Right ventricle myocardium superior (tissue), 1 donor: Measurements from ENCODE around the gene PLEKHH1. TPM values are rescaled to one million over a fixed set of nuclear protein-coding genes. Genes with fewer than 3 reads are reported as not detected.
"Not testable (repeated sequence)": the region's sequence is repeated elsewhere in the genome, so short reads cannot be mapped to it uniquely, and the experiment has no call there.

Source experiments
- ATAC-seq: fragments of 200-7000 bp; cut with Tn5 transposase; one replicate; pipeline ENCODE4 v1.9.1; 2020; ENCODE audit warnings: mild to moderate bottlenecking; ENCODE audit not compliant: poor library complexity
- DNase-seq: peaks from one replicate; pipeline ENCODE4 v3.0.0-alpha.2; 2020
- intact Hi-C: fragments of 100-400 bp; cut with DNase I; formaldehyde crosslinking; loops from one replicate; pipeline ENCODE4 v1.11.2; 2022
- total RNA-seq: library from RNA; stranded (reverse); fragmentation: NEBNext Ultra II Directional; extraction: Animal tissue kit (Norgen Biotek cat#: 25700); gene quantifications from one replicate; pipeline ENCODE4 v1.2.1, GENCODE V29; 2021
- donor health status: DM: no; HTN: yes; CAD: no; lungs with severe emphysema.

The PLEKHH1 gene
- total RNA-seq, 1 donor from 2014 or later = 4.4 TPM

- DNase-seq (no peak), ATAC-seq (peak; percentile 75)
- intact Hi-C loops = no loop called here
These were observed 6.2 kb upstream of the PLEKHH1 start for GRCh38 chr14:67526676-67527459.

GRCh38 chr14:67527756-67528155, 5.3 kb upstream of the PLEKHH1 start:
- intact Hi-C loops = no loop called here
- no peak for DNase-seq
- no peak for ATAC-seq

- intact Hi-C loops = no loop called here
- DNase-seq = no peak
- no peak for ATAC-seq
These were observed 4.8 kb upstream of the PLEKHH1 start for GRCh38 chr14:67528276-67528675.

- intact Hi-C loops = no loop called here
- ATAC-seq (no peak), DNase-seq (no peak)
These were observed 2.8 kb upstream of the PLEKHH1 start for GRCh38 chr14:67529947-67530935.

- intact Hi-C loops = no loop called here
- ATAC-seq (no peak), DNase-seq (no peak)
These were observed 488 bp upstream of the PLEKHH1 start for GRCh38 chr14:67532606-67532997.

- DNase-seq (no peak), ATAC-seq (peak; percentile 23)
- intact Hi-C loops = no loop called here
These were observed 630 bp downstream of the PLEKHH1 start for GRCh38 chr14:67533754-67534085.

- intact Hi-C loops = no loop called here
- ATAC-seq (no peak), DNase-seq (no peak)
These were observed 3.0 kb downstream of the PLEKHH1 start for GRCh38 chr14:67536087-67536486.

GRCh38 chr14:67537736-67538135, 4.6 kb downstream of the PLEKHH1 start:
- no peak for DNase-seq
- intact Hi-C loops = no loop called here
- no peak for ATAC-seq

- intact Hi-C loops = no loop called here
These were observed 5.4 kb downstream of the PLEKHH1 start for GRCh38 chr14:67538501-67538900.

GRCh38 chr14:67539116-67539515, 6.0 kb downstream of the PLEKHH1 start:
- ATAC-seq (no peak), DNase-seq (no peak)
- intact Hi-C loops = no loop called here

More at GRCh38 chr14:67538501-67538900, 5.4 kb downstream of the PLEKHH1 start:
- DNase-seq (no peak), ATAC-seq (no peak)

GRCh38 chr14:67541448-67542387, 8.6 kb downstream of the PLEKHH1 start:
- intact Hi-C loops = no loop called here
- no peak for ATAC-seq

GRCh38 chr14:67542620-67543019, 9.5 kb downstream of the PLEKHH1 start:
- DNase-seq, ATAC-seq, intact Hi-C loops: not testable (repeated sequence)

More at GRCh38 chr14:67541448-67542387, 8.6 kb downstream of the PLEKHH1 start:
- DNase-seq = no peak

- intact Hi-C loops = no loop called here
- no peak for ATAC-seq
- DNase-seq = no peak
These were observed 11.5 kb downstream of the PLEKHH1 start for GRCh38 chr14:67544590-67544989.

- ATAC-seq (no peak), DNase-seq (no peak)
- intact Hi-C loops = no loop called here
These were observed 14.2 kb downstream of the PLEKHH1 start for GRCh38 chr14:67547224-67547780.

- no peak for ATAC-seq
- no peak for DNase-seq
- intact Hi-C loops = no loop called here
These were observed 16.6 kb downstream of the PLEKHH1 start for GRCh38 chr14:67549734-67550133.

GRCh38 chr14:67551123-67551522, 18.0 kb downstream of the PLEKHH1 start:
- DNase-seq = no peak
- ATAC-seq = no peak
- intact Hi-C loops = no loop called here

GRCh38 chr14:67551940-67552339, 18.9 kb downstream of the PLEKHH1 start:
- ATAC-seq = peak; percentile 81
- DNase-seq = no peak
- intact Hi-C loops = no loop called here

- DNase-seq (no peak), ATAC-seq (no peak)
- intact Hi-C loops = no loop called here
These were observed 20.5 kb downstream of the PLEKHH1 start for GRCh38 chr14:67553547-67553946.
